ENCODE results near the gene VCAN. TPM values are rescaled to one million over a fixed set of nuclear protein-coding genes. Genes with fewer than 3 reads are reported as not detected.
A peak's percentile ranks its signal among the peaks of the same experiment; 100 is the strongest.

Gene VCAN
- total and polyA plus RNA-seq, 4 donors = 0.97 to 15.6 (median 4.8) TPM

- H3K4me1 ChIP-seq (ENCODE audit: control insufficient read depth in 4 of 4, insufficient read depth in 4 of 4, low read length in 3 of 4) = peaks cover 0 to 6% (median 4%) of the 10 kb centered on the region in 4 donors
- DNase-seq (ENCODE audit: low spot score) = no peak
- TF ChIP-seq RAD21 (IDR thresholded peaks at IDR 0.05) (no peak), FOXA2 (IDR thresholded peaks at IDR 0.05) (peak; percentile 90), CTCF (IDR thresholded peaks at IDR 0.05; ENCODE audit: low read depth, low read length, missing input control) (no peak), SP1 (IDR thresholded peaks at IDR 0.05) (peak; percentile 67), MAX (IDR thresholded peaks at IDR 0.05) (peak; percentile 59), YY1 (IDR thresholded peaks at IDR 0.05) (peak; percentile 91), REST (IDR thresholded peaks at IDR 0.05) (peak; percentile 28), FOXA1 (IDR thresholded peaks at IDR 0.05) (peak; percentile 68), EGR1 (IDR thresholded peaks at IDR 0.05; ENCODE audit: low read depth in 2 of 2) (peak in 1 of 2 donors; percentile 52), HNF4G (IDR thresholded peaks at IDR 0.05) (no peak), TAF1 (conservative IDR thresholded peaks at IDR 0.05) (no peak), ZBTB33 (IDR thresholded peaks at IDR 0.05) (peak; percentile 89), NR2F2 (IDR thresholded peaks at IDR 0.05) (no peak), JUND (IDR thresholded peaks at IDR 0.05) (peak; percentile 95 to 98), GABPA (IDR thresholded peaks at IDR 0.05 in 1 of 2, conservative IDR thresholded peaks at IDR 0.05 in 1 of 2) (no peak), ATF3 (IDR thresholded peaks at IDR 0.05) (peak; percentile 92), RXRA (IDR thresholded peaks at IDR 0.05) (peak; percentile 86 to 91), HNF4A (conservative IDR thresholded peaks at IDR 0.05) (peak; percentile 40 to 66)
- peak overlapping the region in 1 of 2 donors; percentile 70 for H3K9ac ChIP-seq (ENCODE audit: low read depth in 1 of 2, low read length in 2 of 2)
- peak overlapping the region; percentile 6 to 57 for H3K27ac ChIP-seq (ENCODE audit: low read depth in 1 of 2, low read length in 2 of 2)
- WGBS = 27% methylated on average over 7 of the region's 7 CpGs
- no peaks in the 10 kb centered on the region for H3K36me3 ChIP-seq (ENCODE audit: control insufficient read depth in 4 of 4, insufficient read depth in 3 of 4, low read depth in 1 of 4, low read length in 3 of 4)
- H3K27me3 ChIP-seq (ENCODE audit: control insufficient read depth in 4 of 4, insufficient read depth in 4 of 4, low read length in 3 of 4) = peaks cover 0 to 6% (median 0%) of the 10 kb centered on the region in 4 donors
- H3K4me3 ChIP-seq (ENCODE audit: low read depth in 1 of 3, low read length in 3 of 3) = peak overlapping the region in 1 of 3 donors; percentile 29
- peaks cover 0 to 8% (median 1%) of the 10 kb centered on the region in 4 donors for H3K9me3 ChIP-seq (ENCODE audit: control insufficient read depth in 4 of 4, low read length in 3 of 4)
Measured at GRCh38 chr5:83563631-83564030, 92.1 kb downstream of the VCAN start.

All from liver (tissue), 9 donors.